Measurements from ENCODE around the gene SLC5A4. TPM values are rescaled to one million over a fixed set of nuclear protein-coding genes. Genes with fewer than 3 reads are reported as not detected.

The SLC5A4 gene
- total RNA-seq: not detected

DNA sequence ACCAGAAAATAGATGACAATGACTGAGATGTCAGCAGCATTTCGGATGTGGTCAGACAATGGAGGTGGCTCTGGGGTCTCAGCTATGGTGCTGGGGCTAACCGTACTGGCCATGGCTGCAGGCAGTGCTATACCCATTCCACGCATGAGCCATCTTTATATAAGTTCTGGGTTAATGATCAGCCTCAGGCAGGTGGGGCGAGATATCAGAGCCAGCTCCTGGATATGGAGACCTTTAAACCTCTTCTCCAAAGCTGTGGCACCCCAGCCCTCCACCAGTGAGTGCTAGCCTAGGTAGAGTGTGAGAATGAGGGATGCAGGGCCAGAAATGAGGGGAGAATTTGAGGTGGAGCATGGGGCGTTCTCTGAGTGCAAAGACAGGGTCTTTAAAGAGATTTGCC, at the start of gene SLC5A4:
SLC5A4 (minus strand) TSS at position 131 of the 400 bp plus-strand sequence; CDS start at position 113, 18 bp downstream.

DNA sequence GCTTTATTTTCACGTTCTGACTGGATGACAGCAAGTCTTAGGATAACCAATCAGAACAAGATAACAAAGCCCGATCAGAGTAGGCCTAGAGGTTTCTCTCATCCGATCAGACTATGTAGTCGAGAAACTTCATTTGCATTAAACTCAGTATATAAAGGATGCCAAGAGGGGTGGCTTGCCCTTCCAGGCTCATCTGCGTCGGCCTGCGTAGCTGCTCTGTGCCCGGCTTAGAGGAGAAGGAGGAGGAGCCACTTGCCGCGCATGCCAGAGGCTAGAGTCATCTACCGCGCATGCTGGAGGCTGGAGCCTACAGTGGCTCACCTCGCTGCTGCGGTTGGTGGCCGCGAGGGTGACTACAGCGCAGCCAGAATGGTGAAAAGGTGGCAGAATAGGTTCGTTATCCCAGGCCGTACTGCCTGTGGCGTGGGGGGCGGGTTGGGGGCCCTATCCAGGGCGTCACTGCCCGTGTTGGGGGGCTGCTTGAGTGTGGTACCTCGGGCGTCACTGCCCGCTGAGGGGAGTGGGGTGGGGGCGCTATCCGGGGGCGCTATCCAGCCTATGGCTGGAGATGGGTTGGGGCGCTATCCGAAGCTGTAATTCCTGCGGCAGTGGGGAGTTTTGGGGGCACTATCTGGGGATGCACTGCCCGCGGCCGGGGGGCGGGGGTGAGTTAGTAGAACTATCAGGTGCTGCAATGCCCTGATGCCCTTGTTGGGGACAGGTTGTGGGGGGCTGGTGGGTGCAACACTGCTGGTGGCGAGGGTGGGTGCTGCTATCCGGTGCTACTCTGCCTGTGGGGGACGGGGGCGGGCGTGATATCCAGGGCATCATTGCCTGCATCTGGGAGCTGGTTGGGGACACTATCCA, 50.1 kb downstream of the SLC5A4 start, which contains the start of gene RFPL2:
RFPL2 (minus strand) TSS at position 218 of the 867 bp plus-strand sequence. CDS start 2,622 bp downstream, outside the sequence.

Other genes starting within 250 kb of the SLC5A4 start
- gene SLC5A1, start 212.1 kb downstream of the SLC5A4 start, total RNA-seq: not detected
- not detected for gene C22orf42, start 96.0 kb downstream of the SLC5A4 start, total RNA-seq
- gene RFPL2, start 50.3 kb downstream of the SLC5A4 start, total RNA-seq: under 1 TPM; 0.31 to 0.50 TPM
- not detected for gene RFPL3, start 102.5 kb upstream of the SLC5A4 start, total RNA-seq
- 10 to 100 TPM; 45.6 to 46.5 TPM for gene RTCB, start 156.9 kb upstream of the SLC5A4 start, total RNA-seq
- not detected for gene BPIFC, start 209.1 kb upstream of the SLC5A4 start, total RNA-seq
- gene FBXO7, start 219.5 kb upstream of the SLC5A4 start, total RNA-seq: 10 to 100 TPM; 90.3 to 92.4 TPM

Data from activated naive CD4-positive, alpha-beta T cell treated with anti-CD3 and anti-CD28 coated beads, Interleukin-2, amount 10 ng/mL, durations not matched to agents 5 hours and 36 hours (primary cell).